ENCODE results near the gene CCNA2. TPM values are rescaled to one million over a fixed set of nuclear protein-coding genes. Genes with fewer than 3 reads are reported as not detected.

CCNA2 gene
- polyA plus RNA-seq, 3 donors, result 0.20 to 0.23 TPM; not detected in 1

DNA sequence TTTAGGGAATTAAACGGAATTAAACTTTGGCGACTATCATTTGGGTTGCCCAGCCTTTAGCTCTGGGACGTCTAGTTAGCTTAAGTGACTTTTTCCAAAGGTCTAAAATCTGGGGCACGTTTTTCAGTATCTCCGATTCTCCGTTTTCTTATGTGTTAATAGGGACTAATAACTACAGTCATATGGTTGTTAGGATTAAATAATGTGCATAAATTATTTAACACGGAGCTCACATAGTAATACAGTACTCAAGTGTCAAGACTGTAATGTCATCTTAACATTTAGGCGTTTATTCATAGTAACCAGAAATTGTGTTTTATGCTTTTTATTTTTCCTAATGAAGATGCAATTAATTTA, 466 bp upstream of the CCNA2 start:
- Mint-ChIP-seq H3K4me1 (peaks cover 20% of the 10 kb centered on the region), H3K27ac (peak overlapping the region; percentile 67 to 90 (median 82)), H3K36me3 (peaks cover 12 to 15% of the 10 kb centered on the region in 2 donors), H3K9me3 (no peaks in the 10 kb centered on the region), H3K27me3 (ENCODE audit: low read depth in 3 of 3) (no peaks in the 10 kb centered on the region), H3K4me3 (peak overlapping the region; percentile 92 to 97)
- WGBS (ENCODE audit: insufficient coverage), result 0% methylated on average over 3 of the region's 8 CpGs
- Histone ChIP-seq H3K36me3 (replicated peaks in 1 of 2; ENCODE audit: control insufficient read depth in 1 of 2, insufficient read depth in 2 of 2, low read length in 2 of 2) (peaks cover 0 to 18% of the 10 kb centered on the region in 2 donors), H4K20me1 (ENCODE audit: insufficient read depth, low read length) (no peaks in the 10 kb centered on the region), H3K4me1 (ENCODE audit: control insufficient read depth in 1 of 2, insufficient read depth in 2 of 2, low read length in 2 of 2) (peaks cover 11 to 27% of the 10 kb centered on the region in 2 donors), H3K9me3 (replicated peaks in 1 of 2; ENCODE audit: control insufficient read depth in 1 of 2, insufficient read depth in 1 of 2, low read length in 2 of 2) (no peaks in the 10 kb centered on the region), H3K79me2 (ENCODE audit: insufficient read depth, low read length) (peaks cover 39% of the 10 kb centered on the region), H2AFZ (ENCODE audit: insufficient read depth, low read depth, low read length, poor library complexity, severe bottlenecking) (peak overlapping the region; percentile 95), H3K4me3 (replicated peaks in 1 of 3; ENCODE audit: low read depth in 2 of 3, low read length in 3 of 3) (peak overlapping the region; percentile 72 to 98 (median 77)), H3K4me2 (replicated peaks; ENCODE audit: extremely low read depth, low read length, poor library complexity, severe bottlenecking) (peak overlapping the region; percentile 100), H3K9ac (ENCODE audit: insufficient read depth, low read length, poor library complexity, severe bottlenecking) (peak overlapping the region; percentile 61), H3K27me3 (ENCODE audit: control insufficient read depth in 2 of 2, insufficient read depth in 2 of 2, low read length in 2 of 2) (no peaks in the 10 kb centered on the region), H3K27ac (ENCODE audit: low read depth in 1 of 2, low read length in 2 of 2) (peak overlapping the region; percentile 11 to 81)
- DNase-seq, result no peak
- intact Hi-C loops (cut with micrococcal nuclease), result no loop called here
- TF ChIP-seq, protein P1, sequence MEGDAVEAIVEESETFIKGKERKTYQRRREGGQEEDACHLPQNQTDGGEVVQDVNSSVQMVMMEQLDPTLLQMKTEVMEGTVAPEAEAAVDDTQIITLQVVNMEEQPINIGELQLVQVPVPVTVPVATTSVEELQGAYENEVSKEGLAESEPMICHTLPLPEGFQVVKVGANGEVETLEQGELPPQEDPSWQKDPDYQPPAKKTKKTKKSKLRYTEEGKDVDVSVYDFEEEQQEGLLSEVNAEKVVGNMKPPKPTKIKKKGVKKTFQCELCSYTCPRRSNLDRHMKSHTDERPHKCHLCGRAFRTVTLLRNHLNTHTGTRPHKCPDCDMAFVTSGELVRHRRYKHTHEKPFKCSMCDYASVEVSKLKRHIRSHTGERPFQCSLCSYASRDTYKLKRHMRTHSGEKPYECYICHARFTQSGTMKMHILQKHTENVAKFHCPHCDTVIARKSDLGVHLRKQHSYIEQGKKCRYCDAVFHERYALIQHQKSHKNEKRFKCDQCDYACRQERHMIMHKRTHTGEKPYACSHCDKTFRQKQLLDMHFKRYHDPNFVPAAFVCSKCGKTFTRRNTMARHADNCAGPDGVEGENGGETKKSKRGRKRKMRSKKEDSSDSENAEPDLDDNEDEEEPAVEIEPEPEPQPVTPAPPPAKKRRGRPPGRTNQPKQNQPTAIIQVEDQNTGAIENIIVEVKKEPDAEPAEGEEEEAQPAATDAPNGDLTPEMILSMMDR (IDR thresholded peaks at IDR 0.05), result no peak

DNA sequence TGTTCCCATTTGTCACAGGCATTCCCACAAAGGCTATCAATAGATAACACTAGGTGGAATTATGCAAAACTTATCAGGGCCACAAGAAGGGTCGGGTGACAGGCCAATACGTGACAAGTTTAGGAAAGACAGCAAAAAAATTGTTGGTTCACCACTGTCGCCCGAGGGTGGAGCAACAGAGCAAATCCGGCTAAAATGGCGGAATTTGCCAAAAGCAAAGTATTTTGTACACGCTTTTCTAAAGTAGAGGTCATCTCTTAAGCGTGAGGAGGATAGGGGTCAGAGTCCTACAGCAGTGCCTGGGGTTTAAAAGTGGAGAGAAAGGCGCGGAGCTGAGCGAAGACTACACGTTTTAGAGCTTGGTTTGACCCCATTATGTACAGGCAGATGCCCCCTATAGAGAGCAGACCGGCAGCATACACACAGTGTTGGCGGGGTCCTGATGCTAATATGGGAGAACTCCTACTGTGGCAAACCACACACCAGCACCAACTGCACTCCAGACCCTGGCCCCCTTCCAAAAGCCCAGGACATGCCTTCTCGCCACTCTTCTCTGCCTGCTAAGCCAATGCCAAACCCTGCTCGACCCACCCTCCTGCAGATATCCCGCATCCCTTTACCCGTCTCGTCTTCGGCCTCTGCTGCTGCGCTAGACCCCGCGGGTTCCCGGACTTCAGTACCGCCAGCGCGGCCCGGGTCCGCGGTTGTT, 733 bp downstream of the CCNA2 start:
- Mint-ChIP-seq H3K36me3 (peaks cover 20 to 26% of the 10 kb centered on the region in 2 donors), H3K4me3 (peak overlapping the region; percentile 92 to 97), H3K27ac (peak overlapping the region; percentile 65 to 94 (median 87)), H3K27me3 (ENCODE audit: low read depth in 3 of 3) (no peaks in the 10 kb centered on the region), H3K9me3 (no peaks in the 10 kb centered on the region), H3K4me1 (peaks cover 20% of the 10 kb centered on the region)
- peak; percentile 6 to 14 (median 13) for DNase-seq
- peak overlapping the region; percentile 72 to 98 (median 77) for H3K4me3 ChIP-seq (replicated peaks in 1 of 3; ENCODE audit: low read depth in 2 of 3, low read length in 3 of 3)
- no peaks in the 10 kb centered on the region for H4K20me1 ChIP-seq (ENCODE audit: insufficient read depth, low read length)
- WGBS (ENCODE audit: insufficient coverage), result under 1% methylated on average over 29 of the region's 30 CpGs
- peaks cover 11 to 27% of the 10 kb centered on the region in 2 donors for H3K4me1 ChIP-seq (ENCODE audit: control insufficient read depth in 1 of 2, insufficient read depth in 2 of 2, low read length in 2 of 2)
- H2AFZ ChIP-seq (ENCODE audit: insufficient read depth, low read depth, low read length, poor library complexity, severe bottlenecking), result peak overlapping the region; percentile 95
- no peaks in the 10 kb centered on the region for H3K27me3 ChIP-seq (ENCODE audit: control insufficient read depth in 2 of 2, insufficient read depth in 2 of 2, low read length in 2 of 2)
- peaks cover 9 to 30% of the 10 kb centered on the region in 2 donors for H3K36me3 ChIP-seq (replicated peaks in 1 of 2; ENCODE audit: control insufficient read depth in 1 of 2, insufficient read depth in 2 of 2, low read length in 2 of 2)
- peak overlapping the region; percentile 61 for H3K9ac ChIP-seq (ENCODE audit: insufficient read depth, low read length, poor library complexity, severe bottlenecking)
- H3K27ac ChIP-seq (ENCODE audit: low read depth in 1 of 2, low read length in 2 of 2), result peak overlapping the region in 1 of 2 donors; percentile 81
- peak overlapping the region; percentile 100 for H3K4me2 ChIP-seq (replicated peaks; ENCODE audit: extremely low read depth, low read length, poor library complexity, severe bottlenecking)
- intact Hi-C loops (cut with micrococcal nuclease), result loop anchor here (2.0 kb wide), 1 partner anchor 22 kb away; the partner anchor contains the start of gene EXOSC9 (in 2 of the 2)
- peaks cover 50% of the 10 kb centered on the region for H3K79me2 ChIP-seq (ENCODE audit: insufficient read depth, low read length)
- TF ChIP-seq, protein P1 (IDR thresholded peaks at IDR 0.05), result peak; percentile 20
- H3K9me3 ChIP-seq (replicated peaks in 1 of 2; ENCODE audit: control insufficient read depth in 1 of 2, insufficient read depth in 1 of 2, low read length in 2 of 2), result no peaks in the 10 kb centered on the region
